Activated CD8-positive, alpha-beta T cell treated with anti-CD3 and anti-CD28 coated beads for 36 hours (primary cell): Measurements from ENCODE around the gene DAGLB. TPM values are rescaled to one million over a fixed set of nuclear protein-coding genes. Genes with fewer than 3 reads are reported as not detected.

ENCODE experiments used
- ATAC-seq: fragments of 200-7000 bp; cut with Tn5 transposase; one replicate; pipeline ENCODE4 v1.10.0; 2021; ENCODE audit warnings: mild to moderate bottlenecking, moderate library complexity
- CTCF ChIA-PET: fragments of 350-600 bp; sonication (Branson Sonifier 250); formaldehyde crosslinking; loops from one replicate; lab custom pipeline; 2021; ENCODE audit warnings: antibody characterized with exemption; lab: Charles Lee
- POLR2A ChIA-PET: fragments of 350-600 bp; sonication (Branson Sonifier 250); formaldehyde crosslinking; loops from one replicate; lab custom pipeline; 2021; ENCODE audit warnings: antibody characterized with exemption; lab: Charles Lee
- DNase-seq: peaks from one replicate; pipeline ENCODE4 v3.0.0-alpha.2; 2020
- H3K27ac Mint-ChIP-seq: one replicate; pipeline ENCODE4 v1.8.0; 2021; ENCODE audit warnings: mild to moderate bottlenecking, mixed read lengths
- H3K27me3 Mint-ChIP-seq: one replicate; pipeline ENCODE4 v1.8.0; 2021; ENCODE audit warnings: mixed read lengths
- H3K36me3 Mint-ChIP-seq: one replicate; pipeline ENCODE4 v1.8.0; 2021; ENCODE audit warnings: low read depth, mixed read lengths
- H3K4me1 Mint-ChIP-seq: one replicate; pipeline ENCODE4 v1.8.0; 2021; ENCODE audit warnings: low read depth, mixed read lengths
- H3K4me3 Mint-ChIP-seq: one replicate; pipeline ENCODE4 v1.8.0; 2021; ENCODE audit warnings: mild to moderate bottlenecking, moderate library complexity, mixed read lengths
- H3K9me3 Mint-ChIP-seq: one replicate; pipeline ENCODE4 v1.8.0; 2021; ENCODE audit warnings: mixed read lengths
- intact Hi-C: fragments of 100-400 bp; cut with micrococcal nuclease; formaldehyde crosslinking; loops from one replicate; pipeline ENCODE4 v1.10.0; 2022
- total RNA-seq, 2 experiments: library from RNA; stranded (reverse); gene quantifications; one replicate each; pipeline ENCODE4 v1.2.3, GENCODE V29; 2021
- TF ChIP-seq, protein P1 (sequence below): fragments of 200-600 bp; IDR thresholded peaks from one replicate; pipeline ENCODE4 v1.8.0; 2022; ENCODE audit warnings: antibody characterized with exemption, mild to moderate bottlenecking

DAGLB gene
- total RNA-seq, 2 experiments from 2014 or later: 17.7 to 20.2 TPM

GRCh38 chr7:6494365-6494764 is 46.6 kb upstream of the DAGLB start:
- ChIA-PET POLR2A (no interaction called here), CTCF (no interaction called here)
- Mint-ChIP-seq H3K27me3 (no peaks in the 10 kb centered on the region), H3K27ac (no peak overlapping the region), H3K36me3 (no peaks in the 10 kb centered on the region), H3K4me1 (no peaks in the 10 kb centered on the region), H3K4me3 (no peak overlapping the region), H3K9me3 (no peaks in the 10 kb centered on the region)
- ATAC-seq (no peak), DNase-seq (no peak)
- intact Hi-C loops: no loop called here
- TF ChIP-seq, protein P1, sequence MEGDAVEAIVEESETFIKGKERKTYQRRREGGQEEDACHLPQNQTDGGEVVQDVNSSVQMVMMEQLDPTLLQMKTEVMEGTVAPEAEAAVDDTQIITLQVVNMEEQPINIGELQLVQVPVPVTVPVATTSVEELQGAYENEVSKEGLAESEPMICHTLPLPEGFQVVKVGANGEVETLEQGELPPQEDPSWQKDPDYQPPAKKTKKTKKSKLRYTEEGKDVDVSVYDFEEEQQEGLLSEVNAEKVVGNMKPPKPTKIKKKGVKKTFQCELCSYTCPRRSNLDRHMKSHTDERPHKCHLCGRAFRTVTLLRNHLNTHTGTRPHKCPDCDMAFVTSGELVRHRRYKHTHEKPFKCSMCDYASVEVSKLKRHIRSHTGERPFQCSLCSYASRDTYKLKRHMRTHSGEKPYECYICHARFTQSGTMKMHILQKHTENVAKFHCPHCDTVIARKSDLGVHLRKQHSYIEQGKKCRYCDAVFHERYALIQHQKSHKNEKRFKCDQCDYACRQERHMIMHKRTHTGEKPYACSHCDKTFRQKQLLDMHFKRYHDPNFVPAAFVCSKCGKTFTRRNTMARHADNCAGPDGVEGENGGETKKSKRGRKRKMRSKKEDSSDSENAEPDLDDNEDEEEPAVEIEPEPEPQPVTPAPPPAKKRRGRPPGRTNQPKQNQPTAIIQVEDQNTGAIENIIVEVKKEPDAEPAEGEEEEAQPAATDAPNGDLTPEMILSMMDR: no peak

DNA sequence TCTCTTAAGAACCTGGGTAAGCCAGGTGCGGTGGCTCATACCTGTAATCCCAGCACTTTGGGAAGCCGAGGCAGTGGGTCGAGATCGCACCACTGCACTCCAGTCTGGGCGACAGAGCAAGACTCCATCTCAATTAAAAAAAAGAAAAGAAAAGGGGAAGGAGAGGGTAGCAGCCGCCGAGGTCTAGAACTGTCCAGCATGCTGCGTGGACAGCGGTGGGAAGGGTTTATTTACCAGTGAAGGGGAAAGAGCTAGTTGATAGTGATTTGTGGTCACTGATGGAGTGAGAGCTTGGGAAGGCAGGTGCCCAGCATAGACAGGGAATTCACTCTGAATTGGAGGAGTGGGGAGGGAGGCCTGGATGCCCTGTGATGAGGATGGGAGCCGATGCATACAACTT is 43.4 kb upstream of the DAGLB start:
- DNase-seq (no peak), ATAC-seq (no peak)
- Mint-ChIP-seq H3K36me3 (no peaks in the 10 kb centered on the region), H3K27me3 (no peaks in the 10 kb centered on the region), H3K4me1 (no peaks in the 10 kb centered on the region), H3K27ac (no peak overlapping the region), H3K4me3 (no peak overlapping the region), H3K9me3 (no peaks in the 10 kb centered on the region)
- TF ChIP-seq, protein P1: no peak
- intact Hi-C loops: no loop called here
- CTCF ChIA-PET: no interaction called here
- POLR2A ChIA-PET: no interaction called here

DNA sequence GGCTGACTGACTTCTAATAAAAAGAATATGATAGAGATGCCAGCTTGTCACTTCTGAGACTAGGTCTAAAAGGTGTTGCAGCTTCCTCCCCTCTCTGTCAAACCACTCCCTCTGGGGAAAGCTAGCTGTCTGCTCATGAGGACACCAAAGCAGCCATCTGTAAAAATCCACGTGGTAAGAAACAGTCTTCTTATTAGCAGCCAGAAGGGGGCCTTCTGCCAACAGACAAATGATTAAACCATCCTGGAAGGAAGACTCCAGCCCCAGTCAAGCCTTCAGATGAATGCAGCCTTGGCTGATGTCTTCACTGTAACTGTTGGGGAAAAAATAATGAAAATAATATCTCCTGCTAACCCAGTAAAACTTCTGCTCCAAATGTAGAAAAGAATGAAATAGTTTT is 41.9 kb upstream of the DAGLB start:
- H3K36me3 Mint-ChIP-seq: no peaks in the 10 kb centered on the region
- intact Hi-C loops: no loop called here
- H3K9me3 Mint-ChIP-seq: no peaks in the 10 kb centered on the region
- ATAC-seq (peak; percentile 47), DNase-seq (no peak)
- peaks cover 2% of the 10 kb centered on the region for H3K4me1 Mint-ChIP-seq
- no peaks in the 10 kb centered on the region for H3K27me3 Mint-ChIP-seq
- H3K27ac Mint-ChIP-seq: no peak overlapping the region
- no peak overlapping the region for H3K4me3 Mint-ChIP-seq
- TF ChIP-seq, protein P1: no peak
- ChIA-PET CTCF (no interaction called here), POLR2A (interaction anchor here (0.9 kb wide), 1 partner anchor 11 kb away, joined by 3 read pairs; no protein-coding TSS in a partner anchor)

DNA sequence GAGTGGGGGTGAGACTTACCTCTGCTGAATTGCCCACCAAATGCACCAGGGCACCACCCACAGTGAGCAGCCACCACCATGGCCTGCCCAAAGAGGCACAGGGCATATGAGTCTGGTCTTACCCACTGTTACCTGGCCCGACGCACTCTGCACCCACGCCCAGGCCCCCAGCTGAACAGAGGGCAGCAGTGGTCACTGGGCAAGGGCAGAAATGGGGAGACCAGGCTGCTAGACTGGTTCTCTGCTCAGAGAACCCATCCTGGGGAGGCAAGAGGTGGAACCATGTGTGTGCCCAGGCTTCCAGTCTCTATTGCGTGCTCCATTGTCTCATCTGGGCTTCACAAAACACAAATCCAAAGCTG is 39.4 kb upstream of the DAGLB start:
- intact Hi-C loops: no loop called here
- POLR2A ChIA-PET: no interaction called here
- Mint-ChIP-seq H3K27me3 (no peaks in the 10 kb centered on the region), H3K9me3 (no peaks in the 10 kb centered on the region), H3K36me3 (peaks cover 7% of the 10 kb centered on the region), H3K27ac (no peak overlapping the region), H3K4me1 (peaks cover 13% of the 10 kb centered on the region), H3K4me3 (no peak overlapping the region)
- DNase-seq (no peak), ATAC-seq (no peak)
- CTCF ChIA-PET: no interaction called here
- TF ChIP-seq, protein P1: no peak

GRCh38 chr7:6486438-6487183 is 38.9 kb upstream of the DAGLB start:
- peaks cover 10% of the 10 kb centered on the region for H3K36me3 Mint-ChIP-seq
- ChIA-PET POLR2A (no interaction called here), CTCF (no interaction called here)
- ATAC-seq: no peak
- TF ChIP-seq, protein P1: no peak
- no peak overlapping the region for H3K4me3 Mint-ChIP-seq
- peaks cover 16% of the 10 kb centered on the region for H3K4me1 Mint-ChIP-seq
- DNase-seq: no peak
- no peaks in the 10 kb centered on the region for H3K27me3 Mint-ChIP-seq
- intact Hi-C loops: no loop called here
- no peak overlapping the region for H3K27ac Mint-ChIP-seq
- H3K9me3 Mint-ChIP-seq: no peaks in the 10 kb centered on the region
